ENCODE measurements around the gene TBC1D19.
"Not testable (repeated sequence)": the region's sequence is repeated elsewhere in the genome, so short reads cannot be mapped to it uniquely, and the experiment has no call there.

TBC1D19 gene

DNA sequence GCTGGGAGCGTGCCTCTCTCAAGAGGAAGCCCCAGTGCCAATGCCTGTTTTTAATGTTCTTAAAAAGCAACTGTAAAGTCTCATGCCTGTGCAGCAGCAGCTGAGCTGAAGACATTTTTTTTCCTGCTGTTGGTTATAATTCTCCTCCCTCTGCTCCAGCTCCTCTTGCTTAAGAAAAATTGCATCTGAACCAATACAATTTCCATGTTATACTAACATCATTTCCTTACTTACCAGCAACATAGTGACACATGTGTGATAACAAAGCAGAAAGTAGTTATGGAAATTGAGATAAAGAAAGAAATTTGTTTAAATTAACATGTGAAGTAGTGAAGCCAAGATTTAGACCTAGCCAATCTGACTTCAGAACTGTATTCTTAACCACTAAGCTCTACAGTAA is 101.4 kb downstream of the TBC1D19 start:
- H3K4me3 ChIP-seq (ENCODE audit: low read depth, low read length) = no peak overlapping the region
- TF ChIP-seq, protein P1, sequence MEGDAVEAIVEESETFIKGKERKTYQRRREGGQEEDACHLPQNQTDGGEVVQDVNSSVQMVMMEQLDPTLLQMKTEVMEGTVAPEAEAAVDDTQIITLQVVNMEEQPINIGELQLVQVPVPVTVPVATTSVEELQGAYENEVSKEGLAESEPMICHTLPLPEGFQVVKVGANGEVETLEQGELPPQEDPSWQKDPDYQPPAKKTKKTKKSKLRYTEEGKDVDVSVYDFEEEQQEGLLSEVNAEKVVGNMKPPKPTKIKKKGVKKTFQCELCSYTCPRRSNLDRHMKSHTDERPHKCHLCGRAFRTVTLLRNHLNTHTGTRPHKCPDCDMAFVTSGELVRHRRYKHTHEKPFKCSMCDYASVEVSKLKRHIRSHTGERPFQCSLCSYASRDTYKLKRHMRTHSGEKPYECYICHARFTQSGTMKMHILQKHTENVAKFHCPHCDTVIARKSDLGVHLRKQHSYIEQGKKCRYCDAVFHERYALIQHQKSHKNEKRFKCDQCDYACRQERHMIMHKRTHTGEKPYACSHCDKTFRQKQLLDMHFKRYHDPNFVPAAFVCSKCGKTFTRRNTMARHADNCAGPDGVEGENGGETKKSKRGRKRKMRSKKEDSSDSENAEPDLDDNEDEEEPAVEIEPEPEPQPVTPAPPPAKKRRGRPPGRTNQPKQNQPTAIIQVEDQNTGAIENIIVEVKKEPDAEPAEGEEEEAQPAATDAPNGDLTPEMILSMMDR (IDR thresholded peaks at IDR 0.05; ENCODE audit: low read depth, low read length) = no peak

- no peak overlapping the region for H3K4me3 ChIP-seq (ENCODE audit: low read depth, low read length)
- TF ChIP-seq, protein P1 (IDR thresholded peaks at IDR 0.05; ENCODE audit: low read depth, low read length) = no peak
These were observed 103.8 kb downstream of the TBC1D19 start for GRCh38 chr4:26687728-26688127.

GRCh38 chr4:26690506-26690905 is 106.6 kb downstream of the TBC1D19 start:
- TF ChIP-seq, protein P1 (IDR thresholded peaks at IDR 0.05; ENCODE audit: low read depth, low read length) = no peak
- H3K4me3 ChIP-seq (ENCODE audit: low read depth, low read length) = no peak overlapping the region

DNA sequence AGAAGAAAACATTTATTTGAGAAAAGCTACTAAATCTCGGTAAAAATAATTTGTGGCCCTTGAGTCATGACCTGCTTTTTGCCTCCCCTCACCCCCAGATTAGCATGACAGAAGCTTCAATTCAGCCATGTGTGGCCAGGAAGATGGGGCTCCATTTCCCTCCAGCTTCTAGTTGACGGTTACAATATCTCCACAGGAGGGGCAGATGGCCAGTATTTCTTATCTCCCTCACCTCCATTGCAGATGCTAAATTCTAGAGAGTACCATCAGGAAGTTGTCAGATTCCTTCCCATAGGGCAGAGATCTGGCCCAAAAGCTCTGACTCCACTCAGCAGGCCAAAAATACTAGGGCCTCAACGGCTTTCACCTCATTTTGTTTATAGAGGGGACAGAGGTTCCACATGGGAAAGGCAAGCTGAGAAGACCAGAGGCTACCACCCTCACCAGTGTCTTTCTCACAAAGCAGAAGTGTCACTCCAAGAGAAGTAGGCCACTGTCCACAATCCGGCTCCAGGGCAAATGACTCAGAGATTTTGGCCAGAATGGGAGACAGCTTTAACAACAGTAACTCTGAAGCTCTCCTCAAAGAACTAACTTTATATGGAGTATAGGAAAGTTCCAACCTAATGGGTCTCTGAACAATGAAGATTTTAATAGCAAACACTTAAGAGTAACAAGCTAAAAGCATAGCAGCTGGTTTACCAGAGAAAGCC is 108.3 kb downstream of the TBC1D19 start:
- TF ChIP-seq, protein P1 (IDR thresholded peaks at IDR 0.05; ENCODE audit: low read depth, low read length) = no peak
- H3K4me3 ChIP-seq (ENCODE audit: low read depth, low read length) = no peak overlapping the region

- not testable (repeated sequence) for H3K4me3 ChIP-seq (ENCODE audit: low read depth, low read length)
These were observed 110.2 kb downstream of the TBC1D19 start for GRCh38 chr4:26694131-26694530.

GRCh38 chr4:26700110-26700509 is 116.2 kb downstream of the TBC1D19 start:
- no peak overlapping the region for H3K4me3 ChIP-seq (ENCODE audit: low read depth, low read length)
- TF ChIP-seq, protein P1 (IDR thresholded peaks at IDR 0.05; ENCODE audit: low read depth, low read length) = no peak

- no peak overlapping the region for H3K4me3 ChIP-seq (ENCODE audit: low read depth, low read length)
- TF ChIP-seq, protein P1 (IDR thresholded peaks at IDR 0.05; ENCODE audit: low read depth, low read length) = no peak
These were observed 117.2 kb downstream of the TBC1D19 start for GRCh38 chr4:26701095-26701494.

DNA sequence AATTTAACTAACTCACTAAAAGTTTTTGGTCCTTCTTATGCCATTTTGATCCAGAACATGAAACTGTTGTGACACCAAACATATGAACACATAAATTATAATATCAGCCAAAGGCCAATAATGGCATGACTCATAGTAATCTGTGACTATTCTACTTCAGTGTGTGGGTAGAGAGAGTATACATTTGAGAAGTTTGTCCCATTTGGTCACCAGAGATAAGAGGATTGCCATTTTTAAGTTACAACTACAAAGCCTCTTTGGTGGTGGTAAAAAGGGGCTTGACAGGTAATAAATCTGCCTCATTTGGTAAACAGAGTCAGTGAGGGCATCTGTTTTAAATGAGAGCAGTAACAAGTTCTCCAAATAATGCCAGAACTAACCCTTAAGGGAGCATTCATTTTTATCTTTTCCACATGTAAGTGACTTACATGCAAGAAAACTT is 117.9 kb downstream of the TBC1D19 start:
- TF ChIP-seq, protein P1 (IDR thresholded peaks at IDR 0.05; ENCODE audit: low read depth, low read length) = no peak
- H3K4me3 ChIP-seq (ENCODE audit: low read depth, low read length) = no peak overlapping the region

All from WI38 (cell line).